ENCODE data around the gene PRSS2. TPM values are rescaled to one million over a fixed set of nuclear protein-coding genes. Genes with fewer than 3 reads are reported as not detected.
A peak's percentile ranks its signal among the peaks of the same experiment; 100 is the strongest.
"Not testable (repeated sequence)": the region's sequence is repeated elsewhere in the genome, so short reads cannot be mapped to it uniquely, and the experiment has no call there.

The PRSS2 gene
- total RNA-seq, 3 donors from 2014 or later: 18.0 to 30.0 (median 25.2) TPM

GRCh38 chr7:142751526-142752175, 19.1 kb upstream of the PRSS2 start:
- ATAC-seq; H3K27me3 Mint-ChIP-seq (ENCODE audit: low read depth); DNase-seq; H3K9me3 Mint-ChIP-seq; H3K4me1 Mint-ChIP-seq (ENCODE audit: low read depth); H3K4me3 Mint-ChIP-seq; H3K36me3 Mint-ChIP-seq (ENCODE audit: insufficient read depth): not testable (repeated sequence)

DNA sequence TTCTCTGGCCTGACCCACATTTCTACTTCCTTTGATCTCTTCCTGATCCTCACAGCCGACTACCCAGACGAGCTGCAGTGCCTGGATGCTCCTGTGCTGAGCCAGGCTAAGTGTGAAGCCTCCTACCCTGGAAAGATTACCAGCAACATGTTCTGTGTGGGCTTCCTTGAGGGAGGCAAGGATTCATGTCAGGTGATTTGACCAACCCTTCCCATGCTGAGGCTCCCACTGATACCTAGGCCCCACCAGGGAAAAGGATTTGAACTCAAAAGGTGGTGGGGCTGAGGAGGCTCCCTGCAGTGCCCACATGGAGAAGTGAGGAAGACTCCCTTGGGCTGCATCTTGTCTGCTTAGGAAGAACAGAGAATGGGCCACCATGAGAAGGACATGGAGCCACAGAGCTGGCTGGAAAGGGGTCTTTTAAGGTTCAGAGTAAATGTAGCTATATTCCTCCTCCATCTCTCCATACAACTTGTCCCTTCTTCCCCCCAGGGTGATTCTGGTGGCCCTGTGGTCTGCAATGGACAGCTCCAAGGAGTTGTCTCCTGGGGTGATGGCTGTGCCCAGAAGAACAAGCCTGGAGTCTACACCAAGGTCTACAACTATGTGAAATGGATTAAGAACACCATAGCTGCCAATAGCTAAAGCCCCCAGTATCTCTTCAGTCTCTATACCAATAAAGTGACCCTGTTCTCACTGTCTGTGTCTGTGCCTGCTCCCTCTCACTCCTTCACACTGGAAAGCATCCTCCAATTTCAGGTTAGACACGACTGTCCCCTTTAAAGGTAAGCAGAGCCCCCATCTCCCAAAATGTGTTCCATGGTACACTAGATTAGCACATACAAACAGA, 18.2 kb upstream of the PRSS2 start:
- Mint-ChIP-seq H3K4me1 (ENCODE audit: low read depth) (no peaks in the 10 kb centered on the region), H3K36me3 (ENCODE audit: insufficient read depth) (no peaks in the 10 kb centered on the region), H3K27me3 (ENCODE audit: low read depth) (no peaks in the 10 kb centered on the region), H3K4me3 (no peak overlapping the region), H3K9me3 (no peaks in the 10 kb centered on the region)
- ATAC-seq: no peak
- DNase-seq: no peak

- Mint-ChIP-seq H3K9me3 (no peaks in the 10 kb centered on the region), H3K4me1 (ENCODE audit: low read depth) (no peaks in the 10 kb centered on the region), H3K4me3 (no peak overlapping the region), H3K36me3 (ENCODE audit: insufficient read depth) (no peaks in the 10 kb centered on the region), H3K27me3 (ENCODE audit: low read depth) (no peaks in the 10 kb centered on the region)
- DNase-seq (no peak), ATAC-seq (no peak)
These were observed 17.4 kb upstream of the PRSS2 start for GRCh38 chr7:142753366-142753765.

DNA sequence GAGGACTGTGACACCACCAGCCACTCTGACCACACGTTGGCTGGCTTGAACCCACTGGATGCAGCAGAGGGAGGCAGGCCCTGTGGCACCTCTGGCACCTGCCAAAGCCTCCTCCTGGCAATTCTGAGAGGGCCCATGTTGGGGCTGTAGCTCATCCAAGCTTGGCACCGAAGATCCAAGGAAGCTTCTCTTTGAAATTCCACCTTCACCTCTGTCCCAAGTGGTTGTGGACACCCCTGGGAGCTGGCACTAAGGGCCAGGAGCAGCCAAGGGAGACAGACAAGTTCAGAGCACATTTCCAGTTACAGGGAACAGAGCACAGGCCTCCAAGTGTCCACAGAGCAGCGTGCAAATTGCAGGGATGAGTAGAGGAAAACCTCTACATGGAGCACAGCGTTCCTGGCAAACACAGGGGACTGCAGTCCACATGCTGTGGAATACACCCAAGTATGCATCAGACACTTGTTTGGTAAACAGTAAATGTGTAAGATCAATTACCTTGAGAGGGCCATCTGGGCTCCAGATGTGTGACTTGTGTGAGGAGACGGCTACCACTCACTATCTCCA, 16.8 kb upstream of the PRSS2 start:
- not testable (repeated sequence) for ATAC-seq; DNase-seq; H3K4me1 Mint-ChIP-seq (ENCODE audit: low read depth); H3K36me3 Mint-ChIP-seq (ENCODE audit: insufficient read depth); H3K27me3 Mint-ChIP-seq (ENCODE audit: low read depth); H3K4me3 Mint-ChIP-seq; H3K9me3 Mint-ChIP-seq

DNA sequence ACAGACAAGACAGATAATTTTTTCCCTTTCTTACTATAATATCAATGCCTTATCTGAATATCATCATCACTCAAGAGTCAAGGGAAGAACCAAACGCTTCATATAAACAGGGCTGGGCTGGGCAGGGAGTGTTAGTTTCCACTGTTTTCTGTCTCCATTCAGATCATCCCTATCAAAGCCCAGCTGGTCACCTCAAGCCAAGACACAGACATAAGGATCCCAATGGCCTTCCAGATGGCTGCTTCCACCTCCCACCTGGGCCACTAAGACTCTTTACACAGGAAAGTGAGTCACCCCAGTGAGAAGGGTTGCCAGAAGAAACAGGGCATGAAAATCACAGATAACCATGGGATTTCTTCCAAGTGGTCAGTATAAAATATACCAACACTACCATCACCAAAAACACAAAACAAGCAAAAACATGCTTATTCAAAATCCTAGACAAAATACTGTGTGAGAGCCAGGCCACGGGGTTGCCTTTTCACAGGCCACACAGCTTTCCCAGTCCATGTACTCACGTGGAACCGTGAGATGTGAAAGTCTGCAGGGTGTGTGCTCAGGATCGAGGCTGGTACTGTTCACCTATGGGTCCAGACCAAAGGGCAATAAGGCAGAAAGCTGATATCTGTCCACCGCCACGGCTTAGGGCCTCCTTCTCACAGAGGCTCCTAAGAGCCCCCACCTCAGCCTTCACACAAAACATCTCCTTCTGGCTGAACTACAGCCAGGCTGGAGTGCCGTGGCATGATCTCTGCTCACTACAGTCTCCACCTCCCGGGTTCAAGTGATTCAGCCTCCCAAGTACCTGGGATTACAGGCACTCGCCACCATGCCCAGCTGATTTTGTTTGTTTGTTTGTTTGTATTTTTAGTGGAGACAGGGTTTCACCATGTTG, 15.8 kb upstream of the PRSS2 start:
- H3K4me1 Mint-ChIP-seq (ENCODE audit: low read depth): no peaks in the 10 kb centered on the region
- no peaks in the 10 kb centered on the region for H3K27me3 Mint-ChIP-seq (ENCODE audit: low read depth)
- no peak overlapping the region for H3K4me3 Mint-ChIP-seq
- no peaks in the 10 kb centered on the region for H3K36me3 Mint-ChIP-seq (ENCODE audit: insufficient read depth)
- no peak for DNase-seq
- H3K9me3 Mint-ChIP-seq: no peaks in the 10 kb centered on the region
- no peak for ATAC-seq

GRCh38 chr7:142758312-142758711, 12.5 kb upstream of the PRSS2 start:
- not testable (repeated sequence) for ATAC-seq; H3K36me3 Mint-ChIP-seq (ENCODE audit: insufficient read depth); H3K27me3 Mint-ChIP-seq (ENCODE audit: low read depth); DNase-seq; H3K4me3 Mint-ChIP-seq; H3K4me1 Mint-ChIP-seq (ENCODE audit: low read depth); H3K9me3 Mint-ChIP-seq

DNA sequence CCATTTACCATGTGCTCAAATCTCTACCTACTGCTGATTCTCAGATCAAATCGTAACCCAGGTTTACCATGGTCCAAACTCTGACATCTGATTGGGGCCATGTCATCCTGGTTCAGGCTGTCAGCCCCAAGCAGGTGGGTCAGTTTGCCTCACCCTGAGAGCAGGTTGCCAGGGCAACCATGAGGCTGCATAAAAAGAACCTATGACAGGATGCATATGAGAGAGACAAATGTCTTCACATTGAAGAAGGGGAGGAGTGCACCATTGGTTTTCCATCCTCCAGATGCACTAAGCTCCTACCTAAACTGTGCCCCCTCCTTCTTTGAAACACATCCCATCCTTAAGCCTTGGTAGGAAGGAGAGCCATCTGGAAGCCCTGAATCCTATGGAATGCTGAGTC, 11.3 kb upstream of the PRSS2 start:
- H3K9me3 Mint-ChIP-seq: no peaks in the 10 kb centered on the region
- DNase-seq (no peak), ATAC-seq (no peak)
- no peaks in the 10 kb centered on the region for H3K27me3 Mint-ChIP-seq (ENCODE audit: low read depth)
- H3K36me3 Mint-ChIP-seq (ENCODE audit: insufficient read depth): no peaks in the 10 kb centered on the region
- no peaks in the 10 kb centered on the region for H3K4me1 Mint-ChIP-seq (ENCODE audit: low read depth)
- no peak overlapping the region for H3K4me3 Mint-ChIP-seq

DNA sequence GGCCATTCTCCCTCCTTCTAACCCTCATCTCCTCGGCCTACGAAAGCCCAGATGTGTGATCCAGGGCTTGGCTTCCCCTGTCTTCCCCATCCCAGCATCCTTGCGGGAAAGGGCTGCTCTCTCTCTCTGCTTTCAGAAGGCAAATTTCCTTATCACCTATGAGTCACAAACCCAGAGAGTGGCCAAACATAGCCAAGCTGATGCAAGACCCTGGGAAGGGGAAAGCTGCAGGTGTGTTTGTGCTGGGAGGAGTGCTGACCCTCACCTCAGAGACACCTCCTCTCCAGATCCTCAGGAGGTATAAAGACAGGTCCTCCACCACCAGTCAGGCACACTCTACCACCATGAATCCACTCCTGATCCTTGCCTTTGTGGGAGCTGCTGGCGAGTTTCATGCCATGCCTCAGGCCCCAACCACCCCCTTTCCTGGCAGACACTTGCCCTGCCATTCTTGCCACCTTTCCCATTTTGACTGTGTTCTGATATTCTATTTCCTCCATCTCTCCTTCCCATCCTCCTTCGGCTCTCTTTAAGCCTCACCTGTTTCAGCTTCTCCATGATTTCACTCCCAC, 10.6 kb upstream of the PRSS2 start:
- H3K27me3 Mint-ChIP-seq (ENCODE audit: low read depth): no peaks in the 10 kb centered on the region
- H3K9me3 Mint-ChIP-seq: no peaks in the 10 kb centered on the region
- no peak overlapping the region for H3K4me3 Mint-ChIP-seq
- H3K4me1 Mint-ChIP-seq (ENCODE audit: low read depth): no peaks in the 10 kb centered on the region
- ATAC-seq (no peak), DNase-seq (no peak)
- H3K36me3 Mint-ChIP-seq (ENCODE audit: insufficient read depth): no peaks in the 10 kb centered on the region

GRCh38 chr7:142761606-142762005, 9.2 kb upstream of the PRSS2 start:
- ATAC-seq; DNase-seq; H3K4me3 Mint-ChIP-seq; H3K36me3 Mint-ChIP-seq (ENCODE audit: insufficient read depth); H3K4me1 Mint-ChIP-seq (ENCODE audit: low read depth); H3K27me3 Mint-ChIP-seq (ENCODE audit: low read depth); H3K9me3 Mint-ChIP-seq: not testable (repeated sequence)

DNA sequence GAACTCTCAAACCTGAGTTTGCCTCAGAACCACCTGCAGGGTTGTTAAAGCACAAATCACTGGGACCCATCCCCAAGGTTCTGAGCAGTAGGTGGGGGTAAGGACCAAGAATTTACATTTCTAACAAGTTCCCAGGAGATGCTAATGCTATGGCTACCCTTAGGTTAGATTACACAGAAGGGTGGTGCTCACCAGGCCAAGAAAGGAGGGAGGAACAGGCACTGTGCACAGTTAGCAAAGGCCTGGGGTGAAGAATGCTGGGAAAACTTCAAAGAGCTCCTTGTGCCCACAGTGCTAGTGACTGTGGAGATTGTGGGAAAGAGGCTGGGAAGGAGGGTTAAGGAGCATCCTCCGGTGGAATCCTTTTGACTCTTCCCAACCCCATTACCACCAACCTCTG, 8.7 kb upstream of the PRSS2 start:
- ATAC-seq (no peak), DNase-seq (no peak)
- no peak overlapping the region for H3K4me3 Mint-ChIP-seq
- no peaks in the 10 kb centered on the region for H3K9me3 Mint-ChIP-seq
- no peaks in the 10 kb centered on the region for H3K4me1 Mint-ChIP-seq (ENCODE audit: low read depth)
- H3K27me3 Mint-ChIP-seq (ENCODE audit: low read depth): no peaks in the 10 kb centered on the region
- no peaks in the 10 kb centered on the region for H3K36me3 Mint-ChIP-seq (ENCODE audit: insufficient read depth)

DNA sequence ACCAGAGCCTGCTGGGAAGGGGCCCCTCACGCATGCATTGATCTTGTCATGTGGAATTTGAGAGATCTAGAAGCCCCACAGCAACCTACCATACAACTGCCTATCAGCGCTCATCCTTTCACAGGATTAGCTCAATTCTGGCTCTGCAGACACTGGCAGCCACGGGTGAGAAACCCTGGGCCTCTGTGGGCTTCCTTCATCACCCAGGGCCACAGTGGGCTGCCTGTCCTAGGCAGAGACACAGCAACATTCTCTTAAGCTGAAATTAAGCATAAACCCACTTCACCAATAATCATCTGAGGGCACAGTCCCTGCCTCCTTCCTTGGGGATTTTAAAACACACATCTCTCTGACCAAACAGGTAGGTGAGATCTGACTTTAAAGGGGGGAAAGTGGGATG, 3.3 kb upstream of the PRSS2 start:
- no peak overlapping the region for H3K4me3 Mint-ChIP-seq
- H3K27me3 Mint-ChIP-seq (ENCODE audit: low read depth): no peaks in the 10 kb centered on the region
- no peaks in the 10 kb centered on the region for H3K36me3 Mint-ChIP-seq (ENCODE audit: insufficient read depth)
- DNase-seq (no peak), ATAC-seq (no peak)
- H3K9me3 Mint-ChIP-seq: no peaks in the 10 kb centered on the region
- H3K4me1 Mint-ChIP-seq (ENCODE audit: low read depth): peaks cover 8% of the 10 kb centered on the region

DNA sequence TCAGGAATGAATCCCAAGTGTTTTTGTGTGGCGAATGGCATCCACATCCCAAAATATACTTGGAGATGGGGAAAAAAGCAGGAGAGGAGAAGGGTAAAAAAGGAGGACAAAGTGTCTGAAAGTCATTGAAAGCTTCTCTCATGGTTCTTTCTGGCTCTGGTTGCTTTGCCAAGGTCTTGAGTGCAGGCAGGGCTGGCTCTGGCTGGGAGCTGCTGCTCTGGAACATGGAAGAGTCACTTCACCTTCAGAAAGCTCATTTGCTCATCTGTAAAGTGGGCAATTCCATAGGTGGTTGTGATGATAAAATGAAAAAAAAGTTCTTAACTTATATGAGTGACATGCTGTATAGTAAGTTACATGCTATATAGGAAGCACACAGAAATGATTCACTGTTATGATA, 2.9 kb upstream of the PRSS2 start:
- Mint-ChIP-seq H3K4me3 (no peak overlapping the region), H3K36me3 (ENCODE audit: insufficient read depth) (no peaks in the 10 kb centered on the region), H3K27me3 (ENCODE audit: low read depth) (no peaks in the 10 kb centered on the region), H3K4me1 (ENCODE audit: low read depth) (peaks cover 8% of the 10 kb centered on the region), H3K9me3 (no peaks in the 10 kb centered on the region)
- ATAC-seq: no peak
- DNase-seq: no peak

- H3K9me3 Mint-ChIP-seq; ATAC-seq; DNase-seq; H3K27me3 Mint-ChIP-seq (ENCODE audit: low read depth); H3K4me1 Mint-ChIP-seq (ENCODE audit: low read depth); H3K36me3 Mint-ChIP-seq (ENCODE audit: insufficient read depth); H3K4me3 Mint-ChIP-seq: not testable (repeated sequence)
These were observed 1.9 kb upstream of the PRSS2 start for GRCh38 chr7:142768885-142769284.

DNA sequence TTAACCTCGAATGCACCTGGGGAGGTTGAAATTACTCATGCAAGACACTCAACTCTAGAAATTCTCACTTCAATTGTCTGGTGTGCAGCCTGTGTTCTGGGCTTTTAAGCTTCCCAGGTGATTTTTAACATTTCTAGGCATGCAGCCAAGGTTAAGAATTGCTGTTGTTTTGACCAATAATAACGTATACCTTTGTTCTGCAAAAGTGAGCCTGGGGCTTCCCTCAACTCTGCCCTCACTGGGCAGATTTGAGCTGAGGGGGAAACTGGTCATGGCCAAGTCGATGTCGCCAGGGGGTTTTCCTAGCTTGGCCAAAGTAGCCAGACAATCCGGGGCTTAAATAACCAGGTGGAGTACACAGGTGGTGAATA, 568 bp downstream of the PRSS2 start:
- H3K36me3 Mint-ChIP-seq (ENCODE audit: insufficient read depth): no peaks in the 10 kb centered on the region
- H3K27me3 Mint-ChIP-seq (ENCODE audit: low read depth): no peaks in the 10 kb centered on the region
- H3K4me3 Mint-ChIP-seq: no peak overlapping the region
- H3K9me3 Mint-ChIP-seq: no peaks in the 10 kb centered on the region
- peaks cover 11% of the 10 kb centered on the region for H3K4me1 Mint-ChIP-seq (ENCODE audit: low read depth)
- DNase-seq (no peak), ATAC-seq (peak in 1 of 2 donors; percentile 30)

Data from activated T-cell treated with anti-CD3 and anti-CD28 coated beads, Interleukin-2, amount 50 U/mL, for 4 hours (primary cell).